HEK293T (cell line): Measurements from ENCODE around the gene VHLL.

Source experiments
- CTCF ChIA-PET: fragments of 350-600 bp; formaldehyde crosslinking; extraction: SDS; loops from one replicate; lab custom pipeline; 2021; ENCODE audit warnings: antibody characterized with exemption, inconsistent platforms; lab: Yijun Ruan, JAX
- POLR2A ChIA-PET: fragments of 350-600 bp; formaldehyde crosslinking; extraction: SDS; loops from one replicate; lab custom pipeline; 2020; ENCODE audit warnings: antibody characterized with exemption, inconsistent platforms; lab: Yijun Ruan, JAX
- DNase-seq: peaks from one replicate; pipeline ENCODE4 v3.0.0; 2012; ENCODE audit warnings: mixed read lengths; ENCODE audit errors: extremely low spot score
- ARNT ChIP-seq: fragments of 450-650 bp; IDR thresholded peaks from 2 replicates; pipeline ENCODE4 v1.6.1; 2017; ENCODE audit warnings: mild to moderate bottlenecking
- BHLHE40 ChIP-seq: fragments of 450-650 bp; IDR thresholded peaks from 2 replicates; pipeline ENCODE4 v1.6.1; 2016; ENCODE audit warnings: mild to moderate bottlenecking, moderate library complexity, borderline replicate concordance
- CTBP1 ChIP-seq: fragments of 450-650 bp; IDR thresholded peaks from 2 replicates; pipeline ENCODE4 v1.6.1; 2016; ENCODE audit warnings: borderline replicate concordance
- ELF4 ChIP-seq: fragments of 450-650 bp; IDR thresholded peaks from 2 replicates; pipeline ENCODE4 v1.6.1; 2017; ENCODE audit warnings: antibody characterized with exemption
- FOXA1 ChIP-seq: fragments of 450-650 bp; IDR thresholded peaks from 2 replicates; pipeline ENCODE4 v1.6.1; 2016; ENCODE audit warnings: mild to moderate bottlenecking
- FOXK2 ChIP-seq: fragments of 450-650 bp; IDR thresholded peaks from 2 replicates; pipeline ENCODE4 v1.6.1; 2016; ENCODE audit warnings: mild to moderate bottlenecking
- FOXM1 ChIP-seq: fragments of 450-650 bp; IDR thresholded peaks from 2 replicates; pipeline ENCODE4 v1.6.1; 2017; ENCODE audit warnings: mild to moderate bottlenecking, borderline replicate concordance
- HDGF ChIP-seq: fragments of 450-650 bp; IDR thresholded peaks from 2 replicates; pipeline ENCODE4 v1.6.1; 2017; ENCODE audit warnings: antibody characterized with exemption, borderline replicate concordance
- L3MBTL2 ChIP-seq: fragments of 450-650 bp; conservative IDR thresholded peaks from 2 replicates; pipeline ENCODE4 v1.6.1; 2016; ENCODE audit warnings: mild to moderate bottlenecking
- LEF1 ChIP-seq: fragments of 450-650 bp; IDR thresholded peaks from 2 replicates; pipeline ENCODE4 v1.6.1; 2017; ENCODE audit warnings: mild to moderate bottlenecking, borderline replicate concordance
- NFRKB ChIP-seq: fragments of 450-650 bp; IDR thresholded peaks from 2 replicates; pipeline ENCODE4 v1.6.1; 2016; ENCODE audit warnings: mild to moderate bottlenecking, moderate library complexity
- PKNOX1 ChIP-seq: fragments of 450-650 bp; IDR thresholded peaks from 2 replicates; pipeline ENCODE4 v1.6.1; 2016
- SP1 ChIP-seq: fragments of 450-650 bp; IDR thresholded peaks from 2 replicates; pipeline ENCODE4 v1.6.1; 2017
- SUZ12 ChIP-seq: fragments of 450-650 bp; IDR thresholded peaks from 2 replicates; pipeline ENCODE4 v1.6.1; 2016; ENCODE audit warnings: mild to moderate bottlenecking
- TARDBP ChIP-seq: fragments of 450-650 bp; IDR thresholded peaks from 2 replicates; pipeline ENCODE4 v1.6.1; 2016
- ZNF384 ChIP-seq: fragments of 450-650 bp; IDR thresholded peaks from 2 replicates; pipeline ENCODE4 v1.6.1; 2016

The VHLL gene

GRCh38 chr1:156263288-156263655, 35.8 kb downstream of the VHLL start:
- ChIA-PET POLR2A (interaction anchor here (0.7 to 0.8 kb wide), 2 partner anchors 18 to 51 kb away, joined by 3 read pairs; partner anchors contain the start of gene PMF1), CTCF (interaction anchor here (0.6 kb wide), 1 partner anchor 122 kb away, joined by 3 read pairs; no protein-coding TSS in a partner anchor)
- TF ChIP-seq LEF1 = no peak
- TF ChIP-seq BHLHE40 = no peak
- no peak for TF ChIP-seq TARDBP
- no peak for TF ChIP-seq ARNT
- no peak for TF ChIP-seq HDGF
- TF ChIP-seq SP1 = no peak
- no peak for TF ChIP-seq PKNOX1
- no peak for TF ChIP-seq ZNF384
- no peak for TF ChIP-seq SUZ12
- no peak for TF ChIP-seq L3MBTL2
- no peak for TF ChIP-seq FOXK2
- TF ChIP-seq FOXA1 = no peak
- no peak for TF ChIP-seq CTBP1
- no peak for TF ChIP-seq NFRKB
- TF ChIP-seq ELF4 = no peak
- TF ChIP-seq FOXM1 = no peak
- DNase-seq = no peak

DNA sequence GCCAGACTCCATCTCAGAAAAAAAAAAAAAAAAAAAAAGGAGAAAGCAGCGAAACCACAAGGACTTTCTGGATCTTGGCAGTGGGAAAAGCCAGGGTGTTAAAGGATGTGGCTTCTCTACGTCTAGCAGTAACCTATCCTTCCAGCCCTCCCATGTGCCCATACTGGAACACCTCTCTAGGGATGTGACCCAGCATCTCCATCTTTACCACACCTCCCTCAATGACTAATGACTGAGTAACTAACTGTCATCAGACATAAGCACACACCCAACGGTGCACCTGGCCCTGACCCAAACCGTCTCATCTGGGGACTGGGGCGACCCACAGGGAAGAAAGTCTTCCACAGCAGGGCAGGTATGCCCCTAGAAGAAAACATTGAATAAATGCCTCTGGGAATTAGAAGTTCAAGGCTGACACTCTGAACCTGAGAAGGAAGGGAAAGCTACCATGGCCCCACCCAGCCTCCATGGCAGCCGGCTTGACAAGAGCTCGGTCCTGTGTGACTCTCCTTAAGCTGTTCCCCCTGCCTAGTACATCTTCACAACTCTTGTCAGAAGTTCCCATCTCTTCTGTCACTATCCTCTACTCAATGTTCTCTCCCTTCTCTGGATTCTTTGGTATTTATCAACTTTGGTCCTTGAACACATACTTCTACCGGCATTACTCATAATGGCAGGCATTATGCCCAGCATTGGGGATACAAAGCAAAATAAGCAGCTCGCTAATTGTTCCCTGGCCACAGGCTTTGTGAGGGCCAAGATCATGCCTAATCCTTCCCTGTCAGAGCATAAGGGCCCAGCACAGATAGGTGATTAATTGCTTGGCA, 36.4 kb downstream of the VHLL start:
- TF ChIP-seq CTBP1 (no peak), L3MBTL2 (no peak), ARNT (no peak), HDGF (no peak), SP1 (no peak), BHLHE40 (no peak), NFRKB (no peak), TARDBP (no peak), ZNF384 (no peak), LEF1 (no peak), ELF4 (no peak), FOXK2 (no peak), PKNOX1 (no peak), FOXM1 (no peak)
- DNase-seq = no peak
- POLR2A ChIA-PET = interaction anchor here (0.8 to 1.2 kb wide), 2 partner anchors 19 to 50 kb away, joined by 3 to 4 read pairs; partner anchors contain the start of gene PMF1
- CTCF ChIA-PET = no interaction called here

DNA sequence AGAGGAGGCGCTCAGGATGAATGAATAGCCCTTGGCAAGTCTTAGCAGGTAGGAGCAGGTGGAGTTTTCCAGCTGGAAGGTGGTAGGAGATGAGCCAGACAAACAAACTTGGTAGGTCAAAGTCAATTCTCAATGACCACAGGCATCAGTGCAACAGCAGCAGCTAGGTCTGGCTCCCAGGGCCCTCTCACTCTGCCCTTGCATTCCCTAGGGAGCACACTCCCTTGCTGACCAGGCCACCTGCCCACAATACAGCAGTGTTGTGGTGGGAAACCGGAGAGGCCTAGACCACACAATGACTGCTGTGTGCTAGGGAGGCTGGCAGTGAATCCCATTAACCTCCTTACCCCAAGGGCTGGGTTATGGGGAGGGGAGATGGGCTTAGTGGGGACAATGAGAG, 38.2 kb downstream of the VHLL start:
- POLR2A ChIA-PET = interaction anchor here (1.3 kb wide), 1 partner anchor 12 kb away, joined by 4 read pairs; no protein-coding TSS in a partner anchor
- DNase-seq = no peak
- TF ChIP-seq L3MBTL2 (no peak), BHLHE40 (no peak), SP1 (no peak), ARNT (no peak), CTBP1 (no peak)
- CTCF ChIA-PET = no interaction called here

GRCh38 chr1:156259805-156260204, 39.3 kb downstream of the VHLL start:
- ChIA-PET POLR2A (interaction anchor here (1.2 to 1.3 kb wide), 2 partner anchors 13 to 22 kb away, joined by 4 to 5 read pairs; partner anchors contain the start of gene SMG5), CTCF (no interaction called here)
- TF ChIP-seq ZNF384 = no peak
- no peak for TF ChIP-seq LEF1
- TF ChIP-seq L3MBTL2 = no peak
- TF ChIP-seq ELF4 = no peak
- no peak for TF ChIP-seq SP1
- no peak for TF ChIP-seq CTBP1
- TF ChIP-seq ARNT = no peak
- TF ChIP-seq BHLHE40 = no peak
- no peak for TF ChIP-seq SUZ12
- no peak for TF ChIP-seq FOXA1
- no peak for TF ChIP-seq FOXM1
- no peak for TF ChIP-seq FOXK2
- TF ChIP-seq TARDBP = no peak
- no peak for TF ChIP-seq NFRKB
- no peak for TF ChIP-seq PKNOX1
- no peak for TF ChIP-seq HDGF
- no peak for DNase-seq

GRCh38 chr1:156258859-156259258, 40.2 kb downstream of the VHLL start:
- ChIA-PET CTCF (no interaction called here), POLR2A (interaction anchor here (0.5 to 1.2 kb wide), 2 partner anchors 23 to 28 kb away, joined by 3 to 5 read pairs; partner anchors contain the start of gene SMG5)
- TF ChIP-seq FOXM1 = no peak
- no peak for TF ChIP-seq CTBP1
- no peak for TF ChIP-seq FOXK2
- TF ChIP-seq ARNT = no peak
- no peak for TF ChIP-seq FOXA1
- TF ChIP-seq L3MBTL2 = no peak
- TF ChIP-seq PKNOX1 = no peak
- TF ChIP-seq TARDBP = no peak
- TF ChIP-seq ZNF384 = no peak
- no peak for TF ChIP-seq SUZ12
- no peak for TF ChIP-seq SP1
- TF ChIP-seq LEF1 = no peak
- TF ChIP-seq ELF4 = no peak
- TF ChIP-seq NFRKB = no peak
- TF ChIP-seq HDGF = no peak
- DNase-seq = no peak
